Left lobe of liver (tissue), 2 donors: ENCODE results near the gene ATG16L2. TPM values are rescaled to one million over a fixed set of nuclear protein-coding genes. Genes with fewer than 3 reads are reported as not detected.
"Not testable (repeated sequence)": the region's sequence is repeated elsewhere in the genome, so short reads cannot be mapped to it uniquely, and the experiment has no call there.

Source experiments
- ATAC-seq: fragments of 200-7000 bp; cut with Tn5 transposase; one replicate; pipeline ENCODE4 v1.9.1; 2020; ENCODE audit warnings: mild to moderate bottlenecking, moderate library complexity
- DNase-seq: peaks from one replicate; pipeline ENCODE4 v3.0.0-alpha.2; 2020; ENCODE audit warnings: low spot score
- total RNA-seq: library from RNA; stranded (reverse); gene quantifications from one replicate; pipeline ENCODE4 v1.2.1, GENCODE V29; 2021
- donor health status: DM: no; HTN: no; CAD: no; lungs with moderate emphysema.
- donor health status: DM: no; HTN: yes; CAD: no.

The ATG16L2 gene
- total RNA-seq, 1 donor from 2014 or later, result 23.4 TPM

GRCh38 chr11:72778535-72779494 is 35.4 kb upstream of the ATG16L2 start:
- ATAC-seq, result peak; percentile 50

GRCh38 chr11:72779495-72780128 is 34.6 kb upstream of the ATG16L2 start:
- peak; percentile 6 for ATAC-seq
- peak; percentile 69 for DNase-seq

More at GRCh38 chr11:72778535-72779494, 35.4 kb upstream of the ATG16L2 start:
- DNase-seq, result peak; percentile 93

- DNase-seq, result peak; percentile 52
Measured at GRCh38 chr11:72780296-72781062, 33.7 kb upstream of the ATG16L2 start.

GRCh38 chr11:72781063-72781312 is 33.2 kb upstream of the ATG16L2 start:
- no peak for ATAC-seq
- peak; percentile 51 for DNase-seq

More at GRCh38 chr11:72780296-72781062, 33.7 kb upstream of the ATG16L2 start:
- no peak for ATAC-seq

GRCh38 chr11:72781313-72782080 is 32.7 kb upstream of the ATG16L2 start:
- peak; percentile 13 for ATAC-seq
- peak; percentile 70 for DNase-seq

- DNase-seq, result peak; percentile 88
- peak; percentile 45 for ATAC-seq
Measured at GRCh38 chr11:72782081-72782920, 31.9 kb upstream of the ATG16L2 start.

- DNase-seq (no peak), ATAC-seq (no peak)
Measured at GRCh38 chr11:72783144-72783905, 30.9 kb upstream of the ATG16L2 start.

GRCh38 chr11:72784662-72785061 is 29.5 kb upstream of the ATG16L2 start:
- DNase-seq (no peak), ATAC-seq (no peak)

GRCh38 chr11:72786305-72787215 is 27.7 kb upstream of the ATG16L2 start:
- no peak for ATAC-seq
- DNase-seq, result no peak

- DNase-seq, result peak; percentile 95
- peak; percentile 81 for ATAC-seq
Measured at GRCh38 chr11:72787216-72788104, 26.8 kb upstream of the ATG16L2 start.

GRCh38 chr11:72788241-72788640 is 26.0 kb upstream of the ATG16L2 start:
- DNase-seq (no peak), ATAC-seq (no peak)

GRCh38 chr11:72789493-72790131 is 24.6 kb upstream of the ATG16L2 start:
- peak; percentile 52 for ATAC-seq
- peak; percentile 86 for DNase-seq

GRCh38 chr11:72791228-72791627 is 23.0 kb upstream of the ATG16L2 start:
- not testable (repeated sequence) for ATAC-seq, DNase-seq

GRCh38 chr11:72792437-72793021 is 21.7 kb upstream of the ATG16L2 start:
- ATAC-seq, result no peak
- DNase-seq, result no peak

- ATAC-seq (no peak), DNase-seq (no peak)
Measured at GRCh38 chr11:72793076-72793424, 21.2 kb upstream of the ATG16L2 start.
